Measurements from ENCODE around the gene PDZD2.

DNA sequence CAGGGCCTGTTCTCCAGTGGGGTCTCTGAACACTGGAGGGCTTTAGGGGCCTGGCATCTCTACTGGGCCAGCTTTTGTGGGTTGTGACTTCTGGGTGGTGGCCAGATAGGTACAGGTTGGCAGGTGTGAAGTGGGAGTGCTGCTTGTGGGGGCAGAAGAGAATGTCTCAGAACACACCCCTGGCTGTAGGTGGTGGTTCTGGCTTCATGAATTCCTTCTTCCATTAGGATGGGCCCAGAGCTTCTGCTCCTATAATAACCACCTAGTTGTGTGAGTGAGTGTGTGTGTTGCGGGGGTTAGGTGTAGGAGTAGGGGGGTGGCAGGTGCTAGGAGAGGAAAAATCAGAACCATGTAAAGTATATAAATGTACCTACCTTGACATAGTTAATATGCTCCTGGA lies 1.6 kb downstream of the PDZD2 start:
- TF ChIP-seq CTCF (IDR thresholded peaks at IDR 0.05; ENCODE audit: low read depth, low read length), result no peak
- no peak for TF ChIP-seq EZH2phosphoT487 (IDR thresholded peaks at IDR 0.05; ENCODE audit: low read depth)

All from OCI-LY3 (cell line).